ENCODE data around the gene IL1RAPL2.

The IL1RAPL2 gene

GRCh38 chrX:105260291-105261043, 694.5 kb downstream of the IL1RAPL2 start:
- no peaks in the 10 kb centered on the region; the same call in none of the 2 replicates for H3K9me3 ChIP-seq (ENCODE audit: insufficient read depth, low read length)
- no peaks in the 10 kb centered on the region for H3K27me3 ChIP-seq (ENCODE audit: low read depth, low read length)
- H3K36me3 ChIP-seq (replicated peaks; ENCODE audit: low read depth, low read length) = peaks cover 8% of the 10 kb centered on the region
- no peak overlapping the region for H2AFZ ChIP-seq (ENCODE audit: low read depth, low read length)
- TF ChIP-seq EZH2phosphoT487 (IDR thresholded peaks at IDR 0.05; ENCODE audit: low read depth) = no peak
- no peak for TF ChIP-seq CTCF (IDR thresholded peaks at IDR 0.05; ENCODE audit: low read depth, low read length)
- peaks cover 58% of the 10 kb centered on the region for H3K4me1 ChIP-seq (ENCODE audit: low read length)
- no peak overlapping the region for H3K9ac ChIP-seq (ENCODE audit: low read length)
- H3K4me2 ChIP-seq (ENCODE audit: low read length) = no peak overlapping the region
- H4K20me1 ChIP-seq (ENCODE audit: insufficient read depth, low read length) = no peaks in the 10 kb centered on the region
- H3K79me2 ChIP-seq (ENCODE audit: low read length) = no peaks in the 10 kb centered on the region
- H3K4me3 ChIP-seq (ENCODE audit: low read length) = no peak overlapping the region
- no peak overlapping the region for H3K27ac ChIP-seq (ENCODE audit: low read length)

GRCh38 chrX:105263171-105263570, 697.2 kb downstream of the IL1RAPL2 start:
- Histone ChIP-seq H3K9ac (ENCODE audit: low read length) (peak overlapping the region; percentile 4; the same call in 1 of the 2 replicates), H4K20me1 (ENCODE audit: insufficient read depth, low read length) (no peaks in the 10 kb centered on the region), H2AFZ (ENCODE audit: low read depth, low read length) (no peak overlapping the region), H3K4me3 (ENCODE audit: low read length) (no peak overlapping the region), H3K4me2 (ENCODE audit: low read length) (no peak overlapping the region), H3K27me3 (ENCODE audit: low read depth, low read length) (no peaks in the 10 kb centered on the region), H3K4me1 (ENCODE audit: low read length) (peaks cover 81% of the 10 kb centered on the region), H3K79me2 (ENCODE audit: low read length) (no peaks in the 10 kb centered on the region), H3K27ac (ENCODE audit: low read length) (peak overlapping the region; percentile 98), H3K36me3 (replicated peaks; ENCODE audit: low read depth, low read length) (peaks cover 8% of the 10 kb centered on the region), H3K9me3 (ENCODE audit: insufficient read depth, low read length) (no peaks in the 10 kb centered on the region; the same call in none of the 2 replicates)
- TF ChIP-seq EZH2phosphoT487 (IDR thresholded peaks at IDR 0.05; ENCODE audit: low read depth) (no peak), CTCF (IDR thresholded peaks at IDR 0.05; ENCODE audit: low read depth, low read length) (no peak)

- H3K4me2 ChIP-seq (ENCODE audit: low read length) = no peak overlapping the region
- TF ChIP-seq CTCF (IDR thresholded peaks at IDR 0.05; ENCODE audit: low read depth, low read length) (no peak), EZH2phosphoT487 (IDR thresholded peaks at IDR 0.05; ENCODE audit: low read depth) (no peak)
- peaks cover 8% of the 10 kb centered on the region for H3K36me3 ChIP-seq (replicated peaks; ENCODE audit: low read depth, low read length)
- H4K20me1 ChIP-seq (ENCODE audit: insufficient read depth, low read length) = no peaks in the 10 kb centered on the region
- H3K27me3 ChIP-seq (ENCODE audit: low read depth, low read length) = no peaks in the 10 kb centered on the region
- H3K79me2 ChIP-seq (ENCODE audit: low read length) = no peaks in the 10 kb centered on the region
- H3K9me3 ChIP-seq (ENCODE audit: insufficient read depth, low read length) = no peaks in the 10 kb centered on the region; the same call in none of the 2 replicates
- H3K4me3 ChIP-seq (ENCODE audit: low read length) = no peak overlapping the region
- H3K4me1 ChIP-seq (ENCODE audit: low read length) = peaks cover 87% of the 10 kb centered on the region
- no peak overlapping the region; the same call in 1 of the 2 replicates for H3K9ac ChIP-seq (ENCODE audit: low read length)
- H2AFZ ChIP-seq (ENCODE audit: low read depth, low read length) = no peak overlapping the region
- peak overlapping the region; percentile 98 for H3K27ac ChIP-seq (ENCODE audit: low read length)
These were observed 697.8 kb downstream of the IL1RAPL2 start for GRCh38 chrX:105263801-105264200.

GRCh38 chrX:105265093-105265492, 699.1 kb downstream of the IL1RAPL2 start:
- Histone ChIP-seq H3K27me3 (ENCODE audit: low read depth, low read length) (no peaks in the 10 kb centered on the region), H3K27ac (ENCODE audit: low read length) (peak overlapping the region; percentile 98), H3K9ac (ENCODE audit: low read length) (peak overlapping the region; percentile 79), H3K4me3 (ENCODE audit: low read length) (peak overlapping the region; percentile 52), H3K36me3 (replicated peaks; ENCODE audit: low read depth, low read length) (peaks cover 13% of the 10 kb centered on the region), H4K20me1 (ENCODE audit: insufficient read depth, low read length) (no peaks in the 10 kb centered on the region), H3K79me2 (ENCODE audit: low read length) (no peaks in the 10 kb centered on the region), H3K9me3 (ENCODE audit: insufficient read depth, low read length) (no peaks in the 10 kb centered on the region; the same call in none of the 2 replicates), H3K4me2 (ENCODE audit: low read length) (peak overlapping the region; percentile 79), H3K4me1 (ENCODE audit: low read length) (peaks cover 92% of the 10 kb centered on the region), H2AFZ (ENCODE audit: low read depth, low read length) (0 out of 2 replicates have a peak overlapping the region, but pooled peaks have one; percentile 34)
- no peak for TF ChIP-seq CTCF (IDR thresholded peaks at IDR 0.05; ENCODE audit: low read depth, low read length)
- no peak for TF ChIP-seq EZH2phosphoT487 (IDR thresholded peaks at IDR 0.05; ENCODE audit: low read depth)

All from OCI-LY3 (cell line).